RWPE2 (cell line): ENCODE measurements around the gene USP17L12.
"Not testable (repeated sequence)": the region's sequence is repeated elsewhere in the genome, so short reads cannot be mapped to it uniquely, and the experiment has no call there.

Experiments
- ATAC-seq: fragments of 200-7000 bp; cut with Tn5 transposase; 3 replicates; pipeline ENCODE4 v1.9.1; 2021; ENCODE audit warnings: low read depth
- DNase-seq: peaks from one replicate; pipeline ENCODE4 v3.0.0-alpha.2; 2020; ENCODE audit warnings: low spot score
- H3K27ac ChIP-seq: fragments of 450-650 bp; 2 replicates; pipeline ENCODE4 v1.5.1; 2017; ENCODE audit warnings: mild to moderate bottlenecking; ENCODE audit not compliant: poor library complexity, severe bottlenecking
- H3K27me3 ChIP-seq: fragments of 250-450 bp; sonication (Bioruptor Pico); 2 replicates; pipeline ENCODE4 v1.5.1; 2021; ENCODE audit warnings: mild to moderate bottlenecking, moderate library complexity; ENCODE audit not compliant: insufficient read depth, poor library complexity, severe bottlenecking
- H3K36me3 ChIP-seq: fragments of 250-450 bp; sonication (Bioruptor Pico); 2 replicates; pipeline ENCODE4 v1.5.1; 2020; ENCODE audit warnings: low read depth, mild to moderate bottlenecking, moderate library complexity
- H3K4me1 ChIP-seq: fragments of 250-450 bp; sonication (Bioruptor Pico); 2 replicates; pipeline ENCODE4 v1.5.1; 2021; ENCODE audit warnings: mild to moderate bottlenecking, moderate library complexity; ENCODE audit not compliant: insufficient read depth, poor library complexity, severe bottlenecking
- H3K4me3 ChIP-seq: fragments of 250-450 bp; sonication (Bioruptor Pico); 2 replicates; pipeline ENCODE4 v1.5.1; 2021; ENCODE audit warnings: mild to moderate bottlenecking, moderate library complexity; ENCODE audit not compliant: severe bottlenecking
- H3K9me3 ChIP-seq: fragments of 250-450 bp; sonication (Bioruptor Pico); 2 replicates; pipeline ENCODE4 v1.5.1; 2021; ENCODE audit warnings: mild to moderate bottlenecking, moderate library complexity; ENCODE audit not compliant: severe bottlenecking

Gene USP17L12

DNA sequence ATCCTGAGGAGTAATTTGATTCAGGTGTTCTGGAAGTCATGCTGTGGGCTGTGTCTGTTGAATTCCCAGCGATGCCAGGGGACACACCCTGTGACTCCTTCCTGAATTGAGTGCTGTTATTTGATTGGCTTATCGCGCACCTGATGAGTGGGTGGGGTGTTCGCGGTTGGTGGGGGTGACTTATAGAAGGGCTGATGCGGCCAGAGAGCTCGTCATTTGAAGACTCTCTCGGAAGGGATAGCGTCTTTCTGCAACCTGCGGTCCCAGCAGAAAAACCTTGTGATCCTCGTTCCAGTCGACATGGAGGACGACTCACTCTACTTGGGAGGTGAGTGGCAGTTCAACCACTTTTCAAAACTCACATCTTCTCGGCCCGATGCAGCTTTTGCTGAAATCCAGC, 37.9 kb downstream of the USP17L12 start, which contains the start of gene USP17L20:
Gene USP17L20, plus strand, starts transcription at position 301 of the 400 bp plus-strand sequence. Its CDS starts 0 bp downstream, at position 301.
- not testable (repeated sequence) for H3K27me3 ChIP-seq, H3K27ac ChIP-seq, H3K9me3 ChIP-seq, H3K4me1 ChIP-seq, ATAC-seq, DNase-seq, H3K36me3 ChIP-seq, H3K4me3 ChIP-seq

- DNase-seq, H3K27me3 ChIP-seq, H3K4me1 ChIP-seq, H3K9me3 ChIP-seq, ATAC-seq, H3K36me3 ChIP-seq, H3K27ac ChIP-seq, H3K4me3 ChIP-seq: not testable (repeated sequence)
Measured at GRCh38 chr4:9262572-9262971, 42.6 kb downstream of the USP17L12 start, which contains the start of gene USP17L21. Gene USP17L21 (plus strand): TSS chr4:9262872. CDS start chr4:9262872, 0 bp downstream.

GRCh38 chr4:9267319-9267718, 47.4 kb downstream of the USP17L12 start, which contains the start of gene USP17L22:
Gene USP17L22 (plus strand): TSS chr4:9267619. CDS start chr4:9267619, 0 bp downstream.
- H3K27me3 ChIP-seq, H3K9me3 ChIP-seq, ATAC-seq, H3K4me3 ChIP-seq, H3K36me3 ChIP-seq, H3K27ac ChIP-seq, DNase-seq, H3K4me1 ChIP-seq: not testable (repeated sequence)
